HCT116 (cell line): ENCODE results near the gene KSR1. TPM values are rescaled to one million over a fixed set of nuclear protein-coding genes. Genes with fewer than 3 reads are reported as not detected.

Source experiments
- ATAC-seq: fragments of 200-7000 bp; cut with Tn5 transposase; 2 replicates; pipeline ENCODE4 v1.9.1; 2020; ENCODE audit warnings: mild to moderate bottlenecking, moderate library complexity
- BruUV-seq: library from RNA; stranded (reverse); fragments of 400-500 nt; replicated peaks from 2 replicates; lab custom pipeline; 2021; lab: Mats Ljungman, UMichigan
- CTCF ChIA-PET: fragments of 300-600 bp; sonication (Branson Sonifier 250); formaldehyde crosslinking; loops from one replicate; lab custom pipeline; 2021; ENCODE audit warnings: antibody characterized with exemption; lab: Charles Lee
- POLR2A ChIA-PET: fragments of 300-600, 350-600 bp; sonication (Branson Sonifier 250); formaldehyde crosslinking; loops from one replicate; lab custom pipeline; 2021; ENCODE audit warnings: antibody characterized with exemption; lab: Charles Lee
- RAD21 ChIA-PET, 2 experiments: fragments of 300-600 bp; sonication (Branson Sonifier 250); formaldehyde crosslinking; loops; one replicate each; lab custom pipeline; 2023; ENCODE audit warnings: low total read pairs in 2 of 2; ENCODE audit not compliant: uncharacterized antibody in 2 of 2, unreplicated experiment in 2 of 2, low non-redundant PET in 1 of 2; lab: Charles Lee
- DNase-seq: peaks from one replicate; pipeline ENCODE4 v3.0.0-alpha.2; 2010; ENCODE audit warnings: low read depth, low spot score
- H2AFZ ChIP-seq: fragments of 200-600 bp; shearing (Covaris generic), sonication (generic); 2 replicates; pipeline ENCODE4 v1.6.1; 2017; ENCODE audit warnings: low read depth, mixed run types, mixed read lengths, antibody characterized with exemption, low read length; ENCODE audit not compliant: poor library complexity, severe bottlenecking
- H3K27ac ChIP-seq: 2 replicates; pipeline ENCODE4 v1.5.1; 2012; ENCODE audit warnings: low read depth, low read length
- H3K27me3 ChIP-seq: fragments of 200-600 bp; sonication (generic); 2 replicates; pipeline ENCODE4 v1.6.1; 2016; ENCODE audit warnings: mixed run types, low read length, mixed read lengths; ENCODE audit not compliant: insufficient read depth
- H3K36me3 ChIP-seq, 2 experiments: fragments of 200-500 bp in 1 of 2; fragments of 200-600 bp in 1 of 2; sonication (Bioruptor generic) in 1 of 2; sonication (generic) in 1 of 2; 2 replicates each; pipeline versions ENCODE4 v1.5.1 to v1.6.1; 2014 to 2016; ENCODE audit warnings: low read length in 2 of 2, inconsistent platforms in 1 of 2, mixed read lengths in 1 of 2, mixed run types in 1 of 2; ENCODE audit not compliant: insufficient read depth in 2 of 2, control insufficient read depth in 1 of 2
- H3K4me1 ChIP-seq, 2 experiments: fragments of 200-600 bp in 1 of 2; sonication (generic) in 1 of 2; 2 replicates each; pipeline versions ENCODE4 v1.5.1 to v1.6.1; 2012 to 2017; ENCODE audit warnings: low read length in 2 of 2, inconsistent platforms in 1 of 2, mild to moderate bottlenecking in 1 of 2, mixed read lengths in 1 of 2, mixed run types in 1 of 2, moderate library complexity in 1 of 2; ENCODE audit not compliant: insufficient read depth in 2 of 2, control insufficient read depth in 1 of 2
- H3K4me2 ChIP-seq: fragments of 200-600 bp; sonication (generic); 2 replicates; pipeline ENCODE4 v1.6.1; 2017; ENCODE audit warnings: mixed run types, low read length, mixed read lengths
- H3K4me3 ChIP-seq, 2 experiments: fragments of 200-600 bp in 1 of 2; sonication (generic) in 1 of 2; replicated peaks in 1 of 2; 2 replicates each; pipeline ENCODE4 v1.5.1; 2011 to 2016; ENCODE audit warnings: low read length in 2 of 2, control low read depth in 1 of 2, low read depth in 1 of 2, mild to moderate bottlenecking in 1 of 2, mixed read lengths in 1 of 2, mixed run types in 1 of 2
- H3K79me2 ChIP-seq: fragments of 200-600 bp; sonication (generic); 2 replicates; pipeline ENCODE4 v1.6.1; 2017; ENCODE audit warnings: mild to moderate bottlenecking, mixed run types, low read length, moderate library complexity, mixed read lengths; ENCODE audit not compliant: insufficient read depth
- H3K9ac ChIP-seq: fragments of 200-600 bp; sonication (generic); 2 replicates; pipeline ENCODE4 v1.6.1; 2016; ENCODE audit warnings: low read length, mixed read lengths
- H3K9me2 ChIP-seq: fragments of 200-600 bp; sonication (generic), shearing (Covaris generic); 2 replicates; pipeline ENCODE4 v1.6.1; 2017; ENCODE audit warnings: mixed run types, mild to moderate bottlenecking, moderate library complexity; ENCODE audit not compliant: insufficient read depth
- H3K9me3 ChIP-seq, 2 experiments: fragments of 200-500 bp in 1 of 2; fragments of 200-600 bp in 1 of 2; sonication (Bioruptor generic) in 1 of 2; sonication (generic) in 1 of 2; 2 replicates each; pipeline ENCODE4 v1.6.1; 2014 to 2017; ENCODE audit warnings: low read length in 2 of 2, mixed read lengths in 2 of 2, inconsistent platforms in 1 of 2, low read depth in 1 of 2, mild to moderate bottlenecking in 1 of 2, mixed run types in 1 of 2, moderate library complexity in 1 of 2; ENCODE audit not compliant: control insufficient read depth in 1 of 2, insufficient read depth in 1 of 2
- H4K20me1 ChIP-seq: fragments of 200-600 bp; sonication (generic), shearing (Covaris generic); 2 replicates; pipeline ENCODE4 v1.6.1; 2017; ENCODE audit warnings: mixed run types, mild to moderate bottlenecking, moderate library complexity; ENCODE audit not compliant: insufficient read depth
- CEBPB ChIP-seq: IDR thresholded peaks from 2 replicates; pipeline ENCODE4 v1.6.1; 2012; ENCODE audit warnings: low read depth
- ELF1 ChIP-seq: IDR thresholded peaks from 2 replicates; pipeline ENCODE4 v1.6.1; 2012; ENCODE audit warnings: low read depth, borderline replicate concordance
- EZH2 ChIP-seq: fragments of 200-600 bp; sonication (generic); IDR thresholded peaks from 2 replicates; pipeline ENCODE4 v1.6.1; 2017; ENCODE audit warnings: antibody characterized with exemption, mixed run types
- FOSL1 ChIP-seq: IDR thresholded peaks from 2 replicates; pipeline ENCODE4 v1.6.1; 2012; ENCODE audit warnings: low read depth
- MAX ChIP-seq: IDR thresholded peaks from 2 replicates; pipeline ENCODE4 v1.6.1; 2012
- RAD21 ChIP-seq: IDR thresholded peaks from 2 replicates; pipeline ENCODE4 v1.6.1; 2012; ENCODE audit warnings: low read depth, mild to moderate bottlenecking
- TCF7L2 ChIP-seq: IDR thresholded peaks from 2 replicates; pipeline ENCODE4 v1.7.0; 2011; ENCODE audit warnings: borderline replicate concordance, inconsistent platforms; ENCODE audit not compliant: insufficient read depth, insufficient read length; ENCODE audit errors: extremely low read depth
- YY1 ChIP-seq: IDR thresholded peaks from 2 replicates; pipeline ENCODE4 v1.6.1; 2011; ENCODE audit warnings: low read length, low read depth, moderate library complexity, mild to moderate bottlenecking; ENCODE audit not compliant: insufficient replicate concordance; ENCODE audit errors: extremely low read depth
- ZNF274 ChIP-seq: fragments of 200-500 bp; sonication (Bioruptor generic); IDR thresholded peaks from 2 replicates; pipeline ENCODE4 v1.6.1; 2014; ENCODE audit warnings: mild to moderate bottlenecking, low read depth, low read length, inconsistent platforms
- intact Hi-C: fragments of 100-400 bp; cut with micrococcal nuclease; formaldehyde crosslinking; loops from 2 replicates; pipeline ENCODE4 v1.10.0; 2022
- total RNA-seq: library from RNA; stranded (reverse); gene quantifications from one replicate; pipeline ENCODE4 v1.2.1, GENCODE V29; 2021; ENCODE audit not compliant: unreplicated experiment
- TF ChIP-seq, protein P1 (sequence below): IDR thresholded peaks from 2 replicates; pipeline ENCODE4 v1.6.1; 2012
- TF ChIP-seq, protein P2 (sequence below): IDR thresholded peaks from 2 replicates; pipeline ENCODE4 v1.6.1; 2012; ENCODE audit warnings: low read depth

Gene KSR1
- total RNA-seq, 1 experiment from 2014 or later: 16.5 TPM

GRCh38 chr17:27575912-27576252 lies 119.6 kb downstream of the KSR1 start:
- POLR2A ChIA-PET: no interaction called here
- Histone ChIP-seq H3K27me3 (no peaks in the 10 kb centered on the region), H4K20me1 (no peaks in the 10 kb centered on the region), H3K79me2 (no peaks in the 10 kb centered on the region), H3K9me3 (no peaks in the 10 kb centered on the region), H3K4me2 (no peak overlapping the region), H3K27ac (no peak overlapping the region), H3K9ac (no peak overlapping the region), H3K4me3 (no peak overlapping the region), H3K36me3 (no peaks in the 10 kb centered on the region), H3K4me1 (peaks cover 50 to 61% of the 10 kb centered on the region in 2 experiments), H3K9me2 (no peaks in the 10 kb centered on the region), H2AFZ (no peak overlapping the region)
- no peak for DNase-seq
- intact Hi-C loops: no loop called here
- ATAC-seq: no peak
- TF ChIP-seq, protein P1, sequence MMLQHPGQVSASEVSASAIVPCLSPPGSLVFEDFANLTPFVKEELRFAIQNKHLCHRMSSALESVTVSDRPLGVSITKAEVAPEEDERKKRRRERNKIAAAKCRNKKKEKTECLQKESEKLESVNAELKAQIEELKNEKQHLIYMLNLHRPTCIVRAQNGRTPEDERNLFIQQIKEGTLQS: no peak
- no peak for TF ChIP-seq YY1
- TF ChIP-seq EZH2: no peak
- no peak for TF ChIP-seq RAD21
- no peak for TF ChIP-seq CEBPB
- TF ChIP-seq MAX: no peak
- no peak for TF ChIP-seq TCF7L2
- no peak for TF ChIP-seq ELF1
- no peak for TF ChIP-seq ZNF274
- TF ChIP-seq, protein P2, sequence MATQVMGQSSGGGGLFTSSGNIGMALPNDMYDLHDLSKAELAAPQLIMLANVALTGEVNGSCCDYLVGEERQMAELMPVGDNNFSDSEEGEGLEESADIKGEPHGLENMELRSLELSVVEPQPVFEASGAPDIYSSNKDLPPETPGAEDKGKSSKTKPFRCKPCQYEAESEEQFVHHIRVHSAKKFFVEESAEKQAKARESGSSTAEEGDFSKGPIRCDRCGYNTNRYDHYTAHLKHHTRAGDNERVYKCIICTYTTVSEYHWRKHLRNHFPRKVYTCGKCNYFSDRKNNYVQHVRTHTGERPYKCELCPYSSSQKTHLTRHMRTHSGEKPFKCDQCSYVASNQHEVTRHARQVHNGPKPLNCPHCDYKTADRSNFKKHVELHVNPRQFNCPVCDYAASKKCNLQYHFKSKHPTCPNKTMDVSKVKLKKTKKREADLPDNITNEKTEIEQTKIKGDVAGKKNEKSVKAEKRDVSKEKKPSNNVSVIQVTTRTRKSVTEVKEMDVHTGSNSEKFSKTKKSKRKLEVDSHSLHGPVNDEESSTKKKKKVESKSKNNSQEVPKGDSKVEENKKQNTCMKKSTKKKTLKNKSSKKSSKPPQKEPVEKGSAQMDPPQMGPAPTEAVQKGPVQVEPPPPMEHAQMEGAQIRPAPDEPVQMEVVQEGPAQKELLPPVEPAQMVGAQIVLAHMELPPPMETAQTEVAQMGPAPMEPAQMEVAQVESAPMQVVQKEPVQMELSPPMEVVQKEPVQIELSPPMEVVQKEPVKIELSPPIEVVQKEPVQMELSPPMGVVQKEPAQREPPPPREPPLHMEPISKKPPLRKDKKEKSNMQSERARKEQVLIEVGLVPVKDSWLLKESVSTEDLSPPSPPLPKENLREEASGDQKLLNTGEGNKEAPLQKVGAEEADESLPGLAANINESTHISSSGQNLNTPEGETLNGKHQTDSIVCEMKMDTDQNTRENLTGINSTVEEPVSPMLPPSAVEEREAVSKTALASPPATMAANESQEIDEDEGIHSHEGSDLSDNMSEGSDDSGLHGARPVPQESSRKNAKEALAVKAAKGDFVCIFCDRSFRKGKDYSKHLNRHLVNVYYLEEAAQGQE: no peak
- no peak for TF ChIP-seq FOSL1
- RAD21 ChIA-PET: no interaction called here
- CTCF ChIA-PET: interaction anchor here (1.0 kb wide), 1 partner anchor 24 kb away, joined by 3 read pairs; no protein-coding TSS in a partner anchor
- BruUV-seq: no TSS peak
